GM18502 (cell line): Measurements from ENCODE around the gene LDHD.

Source experiments
- ATAC-seq: cut with Tn5 transposase; IDR thresholded peaks from one replicate; pipeline ENCODE4 v1.9.1; 2021; ENCODE audit warnings: mild to moderate bottlenecking; ENCODE audit not compliant: unreplicated experiment, poor library complexity

Gene LDHD

GRCh38 chr16:75064403-75065148 lies 52.0 kb downstream of the LDHD start:
- ATAC-seq, result no peak

- no peak for ATAC-seq
Measured at GRCh38 chr16:75063549-75064088, 53.0 kb downstream of the LDHD start.

GRCh38 chr16:75062976-75063346 lies 53.6 kb downstream of the LDHD start:
- ATAC-seq, result no peak

DNA sequence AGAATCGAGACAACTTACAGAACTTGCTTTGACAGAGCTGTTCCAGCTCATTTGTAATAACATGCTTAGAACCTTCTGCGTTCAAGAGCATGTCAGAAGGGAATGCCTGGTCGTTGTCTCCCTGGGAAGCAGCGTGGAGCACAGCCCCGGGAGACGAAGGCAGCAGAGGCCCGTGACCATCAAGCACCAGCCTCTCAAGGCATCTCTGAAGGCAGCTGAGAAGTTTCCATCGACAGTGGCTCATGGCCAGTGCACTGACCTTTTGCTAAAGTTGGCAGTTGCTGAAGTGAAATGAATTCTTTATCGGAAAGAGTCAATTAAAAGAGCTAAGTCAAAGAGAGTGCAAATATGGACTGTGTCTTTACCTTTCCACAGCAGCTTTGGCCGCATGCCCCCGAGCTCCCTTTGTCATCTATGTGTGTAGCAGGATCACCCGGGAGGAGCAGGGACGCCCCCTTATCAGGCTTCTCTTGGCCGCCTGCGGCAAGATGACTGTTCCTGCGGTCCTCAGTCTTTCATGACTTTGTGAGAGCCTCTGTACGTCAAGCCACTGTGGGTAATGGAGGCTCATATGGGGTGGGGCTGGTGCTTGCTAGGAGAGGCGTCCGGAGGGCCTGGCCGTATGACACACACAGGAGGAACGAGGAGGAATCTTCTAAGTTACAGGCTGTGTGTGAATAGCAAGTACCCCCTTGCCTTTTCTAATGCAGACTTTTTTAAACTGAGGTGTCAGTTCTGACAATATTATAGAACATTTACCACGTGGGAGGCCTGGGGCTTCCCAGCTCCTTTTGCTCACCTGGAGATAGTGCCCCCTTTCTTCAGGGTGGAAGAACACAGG lies 54.2 kb downstream of the LDHD start:
- ATAC-seq, result no peak
